Adrenal gland (tissue), 5 donors: ENCODE data around the gene AARSD1.

Experiments used
- POLR2A ChIP-seq, 2 donors: fragments of 450-650 bp; IDR thresholded peaks; one replicate each; pipeline ENCODE4 v1.6.1; 2017; ENCODE audit warnings: antibody characterized with exemption in 2 of 2, mild to moderate bottlenecking in 2 of 2, moderate library complexity in 1 of 2
- TF ChIP-seq, protein P1 (sequence below), 6 experiments: fragments of 450-650 bp in 4 of 6; fragments of 200-600 bp in 2 of 6; sonication (generic) in 1 of 6; IDR thresholded peaks; 1 replicate in 5 of 6; 2 replicates in 1 of 6; pipeline versions ENCODE4 v1.5.1 to v1.8.0; 2016 to 2021; ENCODE audit warnings: antibody characterized with exemption in 6 of 6, mild to moderate bottlenecking in 2 of 6, moderate library complexity in 1 of 6
- donor health status: DM: no; HTN: no; CAD: no.

DNA sequence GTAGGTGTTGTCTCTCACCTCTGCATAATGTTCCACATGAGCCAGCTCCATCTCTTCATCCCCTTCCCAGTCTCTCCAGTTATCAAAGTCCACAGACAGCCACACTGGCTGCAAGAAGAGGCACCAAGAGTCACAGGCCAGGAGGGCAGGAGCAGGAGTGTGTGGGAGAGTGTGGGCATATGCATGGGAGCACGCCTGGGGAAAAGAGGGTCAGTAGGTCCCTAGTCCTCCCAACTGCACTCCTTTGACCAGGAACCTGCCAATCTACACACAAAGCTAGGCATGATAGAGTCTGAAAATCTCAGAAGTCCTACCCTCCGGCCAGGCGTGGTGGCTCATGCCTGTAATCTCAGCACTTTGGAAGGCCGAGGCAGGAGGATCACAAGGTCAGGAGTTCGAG, 7.3 kb upstream of the AARSD1 start:
- TF ChIP-seq, protein P1, sequence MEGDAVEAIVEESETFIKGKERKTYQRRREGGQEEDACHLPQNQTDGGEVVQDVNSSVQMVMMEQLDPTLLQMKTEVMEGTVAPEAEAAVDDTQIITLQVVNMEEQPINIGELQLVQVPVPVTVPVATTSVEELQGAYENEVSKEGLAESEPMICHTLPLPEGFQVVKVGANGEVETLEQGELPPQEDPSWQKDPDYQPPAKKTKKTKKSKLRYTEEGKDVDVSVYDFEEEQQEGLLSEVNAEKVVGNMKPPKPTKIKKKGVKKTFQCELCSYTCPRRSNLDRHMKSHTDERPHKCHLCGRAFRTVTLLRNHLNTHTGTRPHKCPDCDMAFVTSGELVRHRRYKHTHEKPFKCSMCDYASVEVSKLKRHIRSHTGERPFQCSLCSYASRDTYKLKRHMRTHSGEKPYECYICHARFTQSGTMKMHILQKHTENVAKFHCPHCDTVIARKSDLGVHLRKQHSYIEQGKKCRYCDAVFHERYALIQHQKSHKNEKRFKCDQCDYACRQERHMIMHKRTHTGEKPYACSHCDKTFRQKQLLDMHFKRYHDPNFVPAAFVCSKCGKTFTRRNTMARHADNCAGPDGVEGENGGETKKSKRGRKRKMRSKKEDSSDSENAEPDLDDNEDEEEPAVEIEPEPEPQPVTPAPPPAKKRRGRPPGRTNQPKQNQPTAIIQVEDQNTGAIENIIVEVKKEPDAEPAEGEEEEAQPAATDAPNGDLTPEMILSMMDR (IDR thresholded peaks at IDR 0.05): no peak
- TF ChIP-seq POLR2A (IDR thresholded peaks at IDR 0.05): no peak
